ENCODE measurements around the gene ADAMTS7.

The ADAMTS7 gene

GRCh38 chr15:78797951-78798350 lies 13.3 kb downstream of the ADAMTS7 start:
- CTCF ChIA-PET = interaction anchor here (0.9 to 1.0 kb wide), 2 partner anchors 10 to 11 kb away, joined by 3 read pairs; no protein-coding TSS in a partner anchor
- TF ChIP-seq EGR2 (tag by site-specific recombination; IDR thresholded peaks at IDR 0.05; ENCODE audit: low read depth) (no peak), ZBTB10 (tag by site-specific recombination; IDR thresholded peaks at IDR 0.05) (no peak), ZSCAN16 (tag by site-specific recombination; IDR thresholded peaks at IDR 0.05) (no peak), ZNF157 (tag by site-specific recombination; IDR thresholded peaks at IDR 0.05) (no peak), YY2 (tag by site-specific recombination; IDR thresholded peaks at IDR 0.05) (no peak), SALL2 (tag by site-specific recombination; IDR thresholded peaks at IDR 0.05; ENCODE audit: borderline replicate concordance) (no peak), ZNF660 (tag by site-specific recombination; IDR thresholded peaks at IDR 0.05) (no peak), ZSCAN30 (tag by site-specific recombination; IDR thresholded peaks at IDR 0.05) (no peak), ZNF138 (tag by site-specific recombination; IDR thresholded peaks at IDR 0.05; ENCODE audit: borderline replicate concordance) (no peak), ZNF214 (tag by site-specific recombination; IDR thresholded peaks at IDR 0.05; ENCODE audit: borderline replicate concordance) (no peak), ZNF561 (tag by site-specific recombination; IDR thresholded peaks at IDR 0.05; ENCODE audit: borderline replicate concordance) (no peak)
- H3K27ac ChIP-seq (ENCODE audit: extremely low read depth, low read depth, low read length) = no peak overlapping the region
- no peaks in the 10 kb centered on the region for H3K4me1 ChIP-seq (ENCODE audit: control insufficient read depth, insufficient read depth, low read length)
- no peaks in the 10 kb centered on the region for H3K9me3 ChIP-seq (ENCODE audit: control insufficient read depth, insufficient read depth, low read depth, low read length)
- no peaks in the 10 kb centered on the region for H3K36me3 ChIP-seq (ENCODE audit: control insufficient read depth in 2 of 2, insufficient read depth in 1 of 2, low read length in 2 of 2)
- POLR2A ChIA-PET = no interaction called here
- H3K4me3 ChIP-seq (ENCODE audit: low read depth, low read length) = no peak overlapping the region

GRCh38 chr15:78796510-78796909 lies 14.8 kb downstream of the ADAMTS7 start:
- ChIA-PET CTCF (interaction anchor here (0.6 to 1.6 kb wide), 5 partner anchors 9 to 767 kb away, joined by 3 to 9 read pairs (median 3); partner anchors contain the start of gene ADAMTS7), POLR2A (interaction anchor here (0.6 kb wide), 1 partner anchor 328 kb away, joined by 3 read pairs; no protein-coding TSS in a partner anchor)
- no peak for TF ChIP-seq GLIS2 (tag by site-specific recombination; IDR thresholded peaks at IDR 0.05)
- TF ChIP-seq ZNF18 (tag by site-specific recombination; IDR thresholded peaks at IDR 0.05) = no peak
- TF ChIP-seq ZBTB10 (tag by site-specific recombination; IDR thresholded peaks at IDR 0.05) = no peak
- TF ChIP-seq ZSCAN18 (tag by site-specific recombination; IDR thresholded peaks at IDR 0.05) = no peak
- no peak for TF ChIP-seq ZNF610 (tag by site-specific recombination; IDR thresholded peaks at IDR 0.05; ENCODE audit: borderline replicate concordance)
- no peak for TF ChIP-seq ZNF548 (tag by site-specific recombination; IDR thresholded peaks at IDR 0.05)
- TF ChIP-seq REST (tag by site-specific recombination; IDR thresholded peaks at IDR 0.05) = peak; percentile 54; the same call in 1 of the 2 replicates
- H3K9me3 ChIP-seq (ENCODE audit: control insufficient read depth, insufficient read depth, low read depth, low read length) = no peaks in the 10 kb centered on the region
- no peak overlapping the region for H3K4me3 ChIP-seq (ENCODE audit: low read depth, low read length)
- H3K4me1 ChIP-seq (ENCODE audit: control insufficient read depth, insufficient read depth, low read length) = no peaks in the 10 kb centered on the region
- no peak overlapping the region for H3K27ac ChIP-seq (ENCODE audit: extremely low read depth, low read depth, low read length)
- H3K36me3 ChIP-seq (ENCODE audit: control insufficient read depth in 2 of 2, insufficient read depth in 1 of 2, low read length in 2 of 2) = no peaks in the 10 kb centered on the region
